ENCODE measurements around the gene TGFB1I1.

TGFB1I1 gene

DNA sequence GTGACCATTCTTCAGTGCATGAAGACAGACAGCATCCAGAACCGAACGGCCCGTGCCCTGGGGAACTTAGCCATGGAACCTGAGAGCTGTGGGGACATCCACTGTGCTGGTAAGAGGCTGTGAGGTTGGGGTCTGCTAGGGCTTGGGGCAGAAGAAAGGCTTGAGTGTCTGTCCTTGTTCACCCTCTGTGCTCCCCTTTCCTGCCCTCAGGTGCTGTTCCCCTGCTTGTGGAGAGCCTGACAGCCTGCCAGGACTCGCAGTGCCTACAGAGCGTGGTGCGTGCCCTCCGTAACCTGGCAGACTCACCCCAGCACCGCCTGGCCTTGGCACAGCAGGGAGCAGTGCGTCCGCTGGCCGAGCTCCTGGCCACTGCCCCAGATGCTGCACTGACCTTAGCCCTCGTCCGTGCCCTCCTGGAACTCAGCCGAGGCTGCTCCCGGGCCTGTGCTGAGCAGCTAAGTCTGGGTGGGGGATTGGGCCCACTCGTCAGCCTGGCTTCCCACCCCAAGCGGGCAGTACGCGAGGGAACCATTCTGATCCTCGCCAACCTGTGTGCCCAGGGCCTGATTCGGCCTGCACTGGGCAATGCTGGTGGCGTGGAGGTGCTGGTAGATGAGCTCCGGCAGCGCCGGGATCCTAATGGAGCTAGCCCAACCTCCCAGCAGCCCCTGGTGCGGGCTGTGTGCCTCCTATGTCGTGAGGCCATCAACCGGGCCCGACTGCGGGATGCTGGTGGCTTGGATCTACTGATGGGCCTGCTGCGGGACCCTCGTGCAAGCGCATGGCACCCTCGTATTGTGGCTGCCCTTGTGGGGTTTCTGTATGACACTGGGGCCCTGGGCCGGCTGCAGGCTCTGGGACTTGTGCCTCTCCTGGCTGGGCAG lies 9.8 kb upstream of the TGFB1I1 start:
- ATAC-seq = no peak
- no peak for TF ChIP-seq RARB (CRISPR knock-in tag; IDR thresholded peaks at IDR 0.05)
- TF ChIP-seq ZFP3 (CRISPR knock-in tag; IDR thresholded peaks at IDR 0.05) = no peak
- no peak for TF ChIP-seq ZNF70 (CRISPR knock-in tag; IDR thresholded peaks at IDR 0.05)
- no peak for TF ChIP-seq POU6F1 (CRISPR knock-in tag; IDR thresholded peaks at IDR 0.05; ENCODE audit: borderline replicate concordance, low read depth)
- no peak for TF ChIP-seq BACH2 (CRISPR knock-in tag; IDR thresholded peaks at IDR 0.05; ENCODE audit: borderline replicate concordance)
- TF ChIP-seq CSDC2 (CRISPR knock-in tag; IDR thresholded peaks at IDR 0.05) = no peak

- no peak for TF ChIP-seq CSRNP3 (CRISPR knock-in tag; IDR thresholded peaks at IDR 0.05)
- no peak for TF ChIP-seq OSR1 (CRISPR knock-in tag; IDR thresholded peaks at IDR 0.05)
- no peak for TF ChIP-seq RARB (CRISPR knock-in tag; IDR thresholded peaks at IDR 0.05)
- TF ChIP-seq BACH2 (CRISPR knock-in tag; IDR thresholded peaks at IDR 0.05; ENCODE audit: borderline replicate concordance) = no peak
- TF ChIP-seq TSHZ2 (CRISPR knock-in tag; IDR thresholded peaks at IDR 0.05) = no peak
- TF ChIP-seq CREB5 (CRISPR knock-in tag; IDR thresholded peaks at IDR 0.05; ENCODE audit: low read depth) = no peak
Measured at GRCh38 chr16:31464348-31464769, 7.6 kb upstream of the TGFB1I1 start.

GRCh38 chr16:31464781-31465260 lies 7.1 kb upstream of the TGFB1I1 start:
- TF ChIP-seq CREB5 (CRISPR knock-in tag; IDR thresholded peaks at IDR 0.05; ENCODE audit: low read depth) = no peak
- no peak for TF ChIP-seq OSR1 (CRISPR knock-in tag; IDR thresholded peaks at IDR 0.05)
- no peak for TF ChIP-seq ZFP30 (CRISPR knock-in tag; IDR thresholded peaks at IDR 0.05)
- no peak for TF ChIP-seq TOX (CRISPR knock-in tag; IDR thresholded peaks at IDR 0.05; ENCODE audit: borderline replicate concordance)
- no peak for TF ChIP-seq ZNF565 (CRISPR knock-in tag; conservative IDR thresholded peaks at IDR 0.05; ENCODE audit: low read depth)
- TF ChIP-seq ISL1 (CRISPR knock-in tag; IDR thresholded peaks at IDR 0.05) = no peak
- no peak for TF ChIP-seq GLIS3 (CRISPR knock-in tag; IDR thresholded peaks at IDR 0.05)
- no peak for TF ChIP-seq CSDC2 (CRISPR knock-in tag; IDR thresholded peaks at IDR 0.05)
- TF ChIP-seq CSRNP3 (CRISPR knock-in tag; IDR thresholded peaks at IDR 0.05) = no peak
- no peak for TF ChIP-seq TSHZ2 (CRISPR knock-in tag; IDR thresholded peaks at IDR 0.05)
- TF ChIP-seq ZNF8 (CRISPR knock-in tag; IDR thresholded peaks at IDR 0.05) = no peak
- no peak for ATAC-seq

More at GRCh38 chr16:31464348-31464769, 7.6 kb upstream of the TGFB1I1 start:
- no peak for ATAC-seq
